AG04450 (cell line): Measurements from ENCODE around the gene NHP2. TPM values are rescaled to one million over a fixed set of nuclear protein-coding genes. Genes with fewer than 3 reads are reported as not detected.

Source experiments
- CTCF ChIA-PET: fragments of 300-600, 350-600 bp; formaldehyde crosslinking; extraction: SDS; loops from one replicate; lab custom pipeline; 2022; ENCODE audit warnings: antibody characterized with exemption, inconsistent platforms; lab: Charles Lee
- POLR2A ChIA-PET: fragments of 350-600 bp; formaldehyde crosslinking; extraction: SDS; loops from one replicate; lab custom pipeline; 2021; ENCODE audit warnings: antibody characterized with exemption, inconsistent platforms; lab: Yijun Ruan, JAX
- DNase-seq: peaks from one replicate; pipeline ENCODE4 v3.0.0-alpha.2; 2011; ENCODE audit warnings: low read depth, low spot score
- H3K27ac ChIP-seq: one replicate; pipeline ENCODE4 v1.5.1; 2012; ENCODE audit warnings: low read depth, low read length, control low read depth
- H3K27me3 ChIP-seq: one replicate; pipeline ENCODE4 v1.6.0; 2012; ENCODE audit warnings: low read length; ENCODE audit not compliant: control insufficient read depth, insufficient read depth
- H3K4me3 ChIP-seq: 2 replicates; pipeline ENCODE4 v1.5.1; 2011; ENCODE audit warnings: mild to moderate bottlenecking, low read depth, low read length, control low read depth
- H3K9me3 ChIP-seq: 2 replicates; pipeline ENCODE4 v1.5.1; 2012; ENCODE audit warnings: low read length; ENCODE audit not compliant: control insufficient read depth, insufficient read depth
- polyA plus RNA-seq: library from polyadenylated mRNA; depleted of rRNA; stranded (reverse); fragments of >200 nt; gene quantifications from 2 replicates; pipeline ENCODE4 v1.2.3, GENCODE V29; 2011
- TF ChIP-seq, protein P1 (sequence below): IDR thresholded peaks from 2 replicates; pipeline ENCODE4 v1.5.1; 2011; ENCODE audit warnings: low read depth, low read length, control low read depth, inconsistent platforms

NHP2 gene
- polyA plus RNA-seq, 1 experiment: 93.1 TPM

DNA sequence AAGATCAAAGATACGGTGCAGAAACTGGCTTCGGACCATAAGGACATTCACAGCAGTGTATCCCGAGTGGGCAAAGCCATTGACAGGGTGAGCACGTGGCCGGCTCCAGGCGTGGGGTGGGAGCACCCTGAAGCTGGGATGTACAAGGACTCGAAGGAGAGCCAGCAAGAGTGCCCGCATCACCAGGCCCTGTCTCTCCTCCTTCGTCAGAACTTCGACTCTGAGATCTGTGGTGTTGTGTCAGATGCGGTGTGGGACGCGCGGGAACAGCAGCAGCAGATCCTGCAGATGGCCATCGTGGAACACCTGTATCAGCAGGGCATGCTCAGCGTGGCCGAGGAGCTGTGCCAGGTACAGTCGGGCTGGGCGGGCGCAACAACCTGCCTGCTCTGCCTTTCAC lies 11.0 kb downstream of the NHP2 start:
- TF ChIP-seq, protein P1, sequence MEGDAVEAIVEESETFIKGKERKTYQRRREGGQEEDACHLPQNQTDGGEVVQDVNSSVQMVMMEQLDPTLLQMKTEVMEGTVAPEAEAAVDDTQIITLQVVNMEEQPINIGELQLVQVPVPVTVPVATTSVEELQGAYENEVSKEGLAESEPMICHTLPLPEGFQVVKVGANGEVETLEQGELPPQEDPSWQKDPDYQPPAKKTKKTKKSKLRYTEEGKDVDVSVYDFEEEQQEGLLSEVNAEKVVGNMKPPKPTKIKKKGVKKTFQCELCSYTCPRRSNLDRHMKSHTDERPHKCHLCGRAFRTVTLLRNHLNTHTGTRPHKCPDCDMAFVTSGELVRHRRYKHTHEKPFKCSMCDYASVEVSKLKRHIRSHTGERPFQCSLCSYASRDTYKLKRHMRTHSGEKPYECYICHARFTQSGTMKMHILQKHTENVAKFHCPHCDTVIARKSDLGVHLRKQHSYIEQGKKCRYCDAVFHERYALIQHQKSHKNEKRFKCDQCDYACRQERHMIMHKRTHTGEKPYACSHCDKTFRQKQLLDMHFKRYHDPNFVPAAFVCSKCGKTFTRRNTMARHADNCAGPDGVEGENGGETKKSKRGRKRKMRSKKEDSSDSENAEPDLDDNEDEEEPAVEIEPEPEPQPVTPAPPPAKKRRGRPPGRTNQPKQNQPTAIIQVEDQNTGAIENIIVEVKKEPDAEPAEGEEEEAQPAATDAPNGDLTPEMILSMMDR: no peak
- no peak overlapping the region for H3K27ac ChIP-seq
- no peak overlapping the region for H3K4me3 ChIP-seq
- ChIA-PET CTCF (interaction anchor here (0.6 to 9.2 kb wide), 2 partner anchors 26 to 66 kb away, joined by 3 to 104 read pairs; no protein-coding TSS in a partner anchor), POLR2A (interaction anchor here (1.9 kb wide), 1 partner anchor 11 kb away, joined by 5 read pairs; the partner anchor contains the start of gene NHP2)
- H3K9me3 ChIP-seq: no peaks in the 10 kb centered on the region
- no peaks in the 10 kb centered on the region for H3K27me3 ChIP-seq
- no peak for DNase-seq

DNA sequence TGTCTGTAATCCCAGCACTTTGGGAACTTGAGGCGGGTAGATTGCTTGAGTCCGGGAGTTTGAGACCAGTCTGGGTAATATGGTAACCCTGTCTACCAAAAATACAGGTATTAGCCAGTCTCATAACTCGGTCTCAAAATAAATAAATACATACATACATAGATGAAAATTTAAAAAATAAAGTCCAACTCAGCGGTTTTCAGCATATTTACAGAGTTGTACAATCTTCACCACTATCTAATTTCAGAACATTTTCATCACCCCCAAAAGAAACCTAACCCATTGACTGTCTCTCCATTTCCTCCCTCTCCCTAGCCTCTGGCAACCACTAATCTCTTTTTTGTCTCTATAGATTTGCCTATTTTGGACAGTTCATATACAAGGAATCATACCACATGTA lies 12.1 kb downstream of the NHP2 start:
- ChIA-PET POLR2A (no interaction called here), CTCF (interaction anchor here (1.3 kb wide), 1 partner anchor 64 kb away, joined by 4 read pairs; no protein-coding TSS in a partner anchor)
- Histone ChIP-seq H3K27ac (no peak overlapping the region), H3K9me3 (no peaks in the 10 kb centered on the region), H3K27me3 (no peaks in the 10 kb centered on the region), H3K4me3 (no peak overlapping the region)
- TF ChIP-seq, protein P1: no peak
- no peak for DNase-seq

DNA sequence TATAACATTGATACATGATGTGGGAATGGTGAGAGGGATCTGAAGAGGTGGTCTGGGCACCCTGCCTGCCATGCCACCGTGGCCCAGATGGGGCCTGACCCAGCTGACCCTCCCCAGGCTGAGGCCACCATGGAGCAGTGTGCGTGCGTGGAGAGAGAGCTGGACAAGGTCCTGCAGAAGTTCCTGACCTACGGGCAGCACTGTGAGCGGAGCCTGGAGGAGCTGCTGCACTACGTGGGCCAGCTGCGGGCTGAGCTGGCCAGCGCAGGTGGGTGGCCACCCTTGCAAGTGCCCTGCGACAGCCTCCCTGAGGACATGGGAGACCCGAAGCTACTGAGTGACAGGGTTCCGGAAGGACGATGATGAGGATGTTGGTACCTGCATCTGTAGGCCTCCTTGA lies 15.7 kb downstream of the NHP2 start:
- Histone ChIP-seq H3K27me3 (no peaks in the 10 kb centered on the region), H3K9me3 (no peaks in the 10 kb centered on the region), H3K27ac (no peak overlapping the region), H3K4me3 (no peak overlapping the region)
- no peak for DNase-seq
- TF ChIP-seq, protein P1: no peak
- ChIA-PET CTCF (interaction anchor here (1.1 to 1.6 kb wide), 2 partner anchors 60 to 62 kb away, joined by 3 to 6 read pairs; no protein-coding TSS in a partner anchor), POLR2A (no interaction called here)

DNA sequence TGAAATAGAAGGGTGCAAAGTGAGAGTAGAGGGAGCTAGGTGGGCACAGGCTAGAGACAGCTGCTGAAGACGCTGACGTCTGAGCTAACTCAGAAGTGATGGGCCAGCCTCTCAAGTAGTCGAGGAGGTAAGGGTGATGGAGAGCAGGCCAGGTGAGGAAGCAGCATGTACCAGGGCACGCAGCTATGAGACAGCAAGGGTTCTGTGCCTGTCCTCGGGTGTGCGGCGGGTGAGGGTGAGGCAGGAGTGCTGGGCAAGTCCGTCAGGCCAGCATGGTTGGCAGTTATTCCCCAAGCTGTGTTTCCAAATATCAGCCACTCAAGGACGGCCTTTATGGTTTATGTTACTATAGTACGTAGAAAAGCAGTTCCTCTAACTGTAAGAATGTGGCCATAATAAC lies 16.7 kb downstream of the NHP2 start:
- POLR2A ChIA-PET: no interaction called here

DNA sequence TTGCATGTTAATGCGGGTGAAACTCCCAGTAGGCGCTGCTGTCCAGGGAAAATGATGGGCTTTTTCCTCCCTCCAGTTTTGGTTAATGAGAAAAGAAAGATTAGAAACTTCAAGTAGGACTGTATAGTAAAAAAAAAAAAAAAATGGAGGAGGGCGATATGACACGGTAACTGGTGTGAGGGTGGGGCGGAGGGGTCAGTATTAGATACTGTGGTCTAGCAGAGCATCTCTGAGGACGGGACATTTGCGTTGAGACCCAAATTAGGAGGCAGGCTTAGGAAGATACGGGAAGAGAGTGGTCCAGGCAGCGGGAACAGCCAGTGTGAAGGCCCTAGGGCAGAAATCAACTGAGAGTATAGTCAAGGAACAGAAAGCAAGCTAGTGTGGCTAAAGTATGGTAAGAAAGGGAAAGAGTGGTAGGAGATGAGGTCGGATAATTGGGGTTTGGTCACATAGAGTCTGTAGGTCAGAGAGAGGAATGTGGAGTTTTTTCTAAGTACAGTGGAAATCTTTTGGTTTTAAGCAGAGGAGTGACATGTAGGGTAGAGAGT lies 22.2 kb downstream of the NHP2 start:
- no peaks in the 10 kb centered on the region for H3K9me3 ChIP-seq
- DNase-seq: no peak
- H3K4me3 ChIP-seq: peak overlapping the region; percentile 75
- H3K27ac ChIP-seq: no peak overlapping the region
- TF ChIP-seq, protein P1: no peak
- ChIA-PET POLR2A (interaction anchor here (0.9 kb wide), 1 partner anchor 22 kb away, joined by 3 read pairs; the partner anchor contains the start of gene NHP2), CTCF (interaction anchor here (1.3 kb wide), 1 partner anchor 56 kb away, joined by 7 read pairs; no protein-coding TSS in a partner anchor)
- H3K27me3 ChIP-seq: peaks cover 2% of the 10 kb centered on the region

More for the DNA sequence above, 16.7 kb downstream of the NHP2 start:
- Histone ChIP-seq H3K27me3 (no peaks in the 10 kb centered on the region), H3K27ac (no peak overlapping the region), H3K9me3 (no peaks in the 10 kb centered on the region), H3K4me3 (no peak overlapping the region)
- TF ChIP-seq, protein P1: no peak
- no peak for DNase-seq
- CTCF ChIA-PET: interaction anchor here (2.0 kb wide), 1 partner anchor 60 kb away, joined by 6 read pairs; no protein-coding TSS in a partner anchor
